Endodermal cell (in vitro differentiated cells): ENCODE data around the gene CC2D1A. TPM values are rescaled to one million over a fixed set of nuclear protein-coding genes. Genes with fewer than 3 reads are reported as not detected.

Source experiments
- DNase-seq: peaks from one replicate; pipeline ENCODE4 v3.0.0-alpha.2; 2017
- H3K27ac ChIP-seq: 2 replicates; pipeline ENCODE4 v1.5.1; 2013; ENCODE audit warnings: mild to moderate bottlenecking, low read depth, low read length, moderate library complexity
- H3K27me3 ChIP-seq: 2 replicates; pipeline ENCODE4 v1.6.1; 2013; ENCODE audit warnings: mild to moderate bottlenecking, low read length, moderate library complexity; ENCODE audit not compliant: insufficient read depth, control insufficient read depth, poor library complexity, severe bottlenecking
- H3K36me3 ChIP-seq: 2 replicates; pipeline ENCODE4 v1.7.0; 2013; ENCODE audit warnings: mild to moderate bottlenecking, low read length, moderate library complexity; ENCODE audit not compliant: control insufficient read depth, insufficient read depth
- H3K4me1 ChIP-seq: one replicate; pipeline ENCODE4 v1.7.0; 2013; ENCODE audit warnings: low read length; ENCODE audit not compliant: control insufficient read depth, insufficient read depth
- H3K4me3 ChIP-seq: 2 replicates; pipeline ENCODE4 v1.5.1; 2013; ENCODE audit warnings: mild to moderate bottlenecking, low read length, moderate library complexity
- H3K9ac ChIP-seq: 2 replicates; pipeline ENCODE4 v1.6.1; 2013; ENCODE audit warnings: mild to moderate bottlenecking, low read length, moderate library complexity; ENCODE audit not compliant: poor library complexity, severe bottlenecking; ENCODE audit errors: extremely low read depth
- H3K9me3 ChIP-seq: 2 replicates; pipeline ENCODE4 v1.6.1; 2013; ENCODE audit warnings: mild to moderate bottlenecking, low read length, moderate library complexity; ENCODE audit not compliant: control insufficient read depth
- H3K27ac Mint-ChIP-seq: 2 replicates; pipeline ENCODE4 v1.8.0; 2020; ENCODE audit warnings: mixed read lengths
- H3K27me3 Mint-ChIP-seq: 2 replicates; pipeline ENCODE4 v1.8.0; 2021; ENCODE audit warnings: mild to moderate bottlenecking, mixed read lengths; ENCODE audit not compliant: insufficient read depth
- H3K36me3 Mint-ChIP-seq: 2 replicates; pipeline ENCODE4 v1.8.0; 2020; ENCODE audit warnings: low read depth, mixed read lengths
- H3K4me1 Mint-ChIP-seq: 2 replicates; pipeline ENCODE4 v1.8.0; 2020; ENCODE audit warnings: mixed read lengths
- H3K4me3 Mint-ChIP-seq: 2 replicates; pipeline ENCODE4 v1.8.0; 2020; ENCODE audit warnings: mild to moderate bottlenecking, moderate library complexity, mixed read lengths
- H3K9me3 Mint-ChIP-seq: 2 replicates; pipeline ENCODE4 v1.8.0; 2020; ENCODE audit warnings: mild to moderate bottlenecking, mixed read lengths
- CTCF ChIP-seq: fragments of 200-600 bp; sonication (generic); conservative IDR thresholded peaks from 2 replicates; pipeline ENCODE4 v1.5.0; 2021; ENCODE audit warnings: antibody characterized with exemption, mild to moderate bottlenecking
- WGBS, 2 experiments: methylation state at CpG; one replicate each; pipeline versions ENCODE4 v1.1.5 to v1.1.7; 2013; ENCODE audit warnings: missing lambda C conversion rate in 2 of 2, mixed read lengths in 1 of 2; ENCODE audit not compliant: insufficient coverage in 1 of 2, insufficient read length in 1 of 2; 5-methylcytosine and 5-hydroxymethylcytosine counted together
- total RNA-seq, 2 donors: library from RNA; stranded (reverse); fragmentation: NEBNext Ultra II Directional in 1 of 2; extraction: Animal tissue kit (Norgen Biotek cat#: 25700) in 1 of 2; gene quantifications; 2 replicates in 1 of 2; 3 replicates in 1 of 2; pipeline ENCODE4 v1.2.1, GENCODE V29; 2021

The CC2D1A gene
- total RNA-seq, 2 donors from 2014 or later = 45.1 to 55.9 TPM

GRCh38 chr19:13877303-13877702 is 28.7 kb upstream of the CC2D1A start:
- H3K27me3 Mint-ChIP-seq = peaks cover 42% of the 10 kb centered on the region
- DNase-seq = no peak
- TF ChIP-seq CTCF = no peak
- H3K36me3 ChIP-seq = no peaks in the 10 kb centered on the region
- H3K4me3 Mint-ChIP-seq = no peak overlapping the region
- no peaks in the 10 kb centered on the region for H3K9me3 ChIP-seq
- peaks cover 20% of the 10 kb centered on the region for H3K4me1 Mint-ChIP-seq
- H3K9me3 Mint-ChIP-seq = no peaks in the 10 kb centered on the region
- no peak overlapping the region for H3K27ac ChIP-seq
- no peak overlapping the region for H3K4me3 ChIP-seq
- H3K9ac ChIP-seq = no peak overlapping the region
- H3K4me1 ChIP-seq = peaks cover 11% of the 10 kb centered on the region
- H3K36me3 Mint-ChIP-seq = no peaks in the 10 kb centered on the region
- peaks cover 21% of the 10 kb centered on the region for H3K27me3 ChIP-seq
- WGBS, 2 experiments = 90 to 93% methylated on average over 20 to 27 of the region's 27 CpGs
- no peak overlapping the region for H3K27ac Mint-ChIP-seq

GRCh38 chr19:13880059-13881043 is 25.6 kb upstream of the CC2D1A start:
- 12% methylated on average over 18 to 32 of the region's 34 CpGs for WGBS, 2 experiments
- peak; percentile 100 for TF ChIP-seq CTCF
- Histone ChIP-seq H3K9me3 (no peaks in the 10 kb centered on the region), H3K9ac (peak overlapping the region; percentile 13), H3K36me3 (no peaks in the 10 kb centered on the region), H3K27me3 (peaks cover 5% of the 10 kb centered on the region), H3K4me3 (no peak overlapping the region), H3K27ac (peak overlapping the region; percentile 53), H3K4me1 (peaks cover 11% of the 10 kb centered on the region)
- Mint-ChIP-seq H3K4me3 (peak overlapping the region; percentile 37), H3K27me3 (peaks cover 16% of the 10 kb centered on the region), H3K27ac (peak overlapping the region; percentile 90), H3K9me3 (no peaks in the 10 kb centered on the region), H3K4me1 (peaks cover 12% of the 10 kb centered on the region), H3K36me3 (no peaks in the 10 kb centered on the region)
- peak; percentile 99 for DNase-seq

GRCh38 chr19:13881251-13881691 is 24.7 kb upstream of the CC2D1A start:
- Mint-ChIP-seq H3K27ac (peak overlapping the region; percentile 91), H3K4me3 (no peak overlapping the region), H3K4me1 (peaks cover 12% of the 10 kb centered on the region), H3K27me3 (peaks cover 7% of the 10 kb centered on the region), H3K9me3 (no peaks in the 10 kb centered on the region), H3K36me3 (no peaks in the 10 kb centered on the region)
- Histone ChIP-seq H3K27me3 (peaks cover 5% of the 10 kb centered on the region), H3K27ac (peak overlapping the region; percentile 67), H3K4me3 (no peak overlapping the region), H3K9ac (no peak overlapping the region), H3K36me3 (no peaks in the 10 kb centered on the region), H3K9me3 (no peaks in the 10 kb centered on the region), H3K4me1 (peaks cover 11% of the 10 kb centered on the region)
- TF ChIP-seq CTCF = no peak
- WGBS, 2 experiments = 18 to 39% methylated on average over 5 to 12 of the region's 12 CpGs
- DNase-seq = peak; percentile 85
